Panc1 (cell line): ENCODE results near the gene PAGR1.

Experiments used
- CTCF ChIP-seq: fragments of 450-650 bp; IDR thresholded peaks from 2 replicates; pipeline ENCODE4 v1.5.1; 2017; ENCODE audit warnings: mild to moderate bottlenecking
- POLR2AphosphoS5 ChIP-seq: IDR thresholded peaks from 2 replicates; pipeline ENCODE4 v1.6.1; 2012; ENCODE audit warnings: mild to moderate bottlenecking, low read depth, low read length, moderate library complexity
- REST ChIP-seq, 2 experiments: IDR thresholded peaks; 2 replicates each; pipeline ENCODE4 v1.6.1; 2011 to 2012; ENCODE audit warnings: low read depth in 2 of 2, control low read depth in 1 of 2, low read length in 1 of 2, mild to moderate bottlenecking in 1 of 2, moderate library complexity in 1 of 2; ENCODE audit not compliant: insufficient read depth in 1 of 2
- SIN3A ChIP-seq: IDR thresholded peaks from 2 replicates; pipeline ENCODE4 v1.6.1; 2012; ENCODE audit warnings: low read depth, mild to moderate bottlenecking, low read length, moderate library complexity, borderline replicate concordance; ENCODE audit not compliant: insufficient read depth
- TCF7L2 ChIP-seq: IDR thresholded peaks from 2 replicates; pipeline ENCODE4 v1.6.1; 2011; ENCODE audit warnings: mild to moderate bottlenecking, low read depth, low read length, inconsistent platforms

GRCh38 chr16:29848420-29849297 lies 32.7 kb downstream of the PAGR1 start:
- peak; percentile 92 for TF ChIP-seq CTCF
- no peak for TF ChIP-seq POLR2AphosphoS5
- TF ChIP-seq REST (IDR thresholded peaks at IDR 0.05; ENCODE audit: insufficient read depth in 1 of 2, low read depth in 2 of 2, low read length in 1 of 2) = no peak
- no peak for TF ChIP-seq TCF7L2
- 0 out of 2 replicates have a peak, but pooled peaks have one; percentile 38 for TF ChIP-seq SIN3A
